GM19351 (cell line): ENCODE measurements around the gene LAMA2.

Source experiments
- ATAC-seq: cut with Tn5 transposase; IDR thresholded peaks from one replicate; pipeline ENCODE4 v1.9.1; 2021; ENCODE audit warnings: mild to moderate bottlenecking, moderate library complexity; ENCODE audit not compliant: unreplicated experiment

The LAMA2 gene, protein sequence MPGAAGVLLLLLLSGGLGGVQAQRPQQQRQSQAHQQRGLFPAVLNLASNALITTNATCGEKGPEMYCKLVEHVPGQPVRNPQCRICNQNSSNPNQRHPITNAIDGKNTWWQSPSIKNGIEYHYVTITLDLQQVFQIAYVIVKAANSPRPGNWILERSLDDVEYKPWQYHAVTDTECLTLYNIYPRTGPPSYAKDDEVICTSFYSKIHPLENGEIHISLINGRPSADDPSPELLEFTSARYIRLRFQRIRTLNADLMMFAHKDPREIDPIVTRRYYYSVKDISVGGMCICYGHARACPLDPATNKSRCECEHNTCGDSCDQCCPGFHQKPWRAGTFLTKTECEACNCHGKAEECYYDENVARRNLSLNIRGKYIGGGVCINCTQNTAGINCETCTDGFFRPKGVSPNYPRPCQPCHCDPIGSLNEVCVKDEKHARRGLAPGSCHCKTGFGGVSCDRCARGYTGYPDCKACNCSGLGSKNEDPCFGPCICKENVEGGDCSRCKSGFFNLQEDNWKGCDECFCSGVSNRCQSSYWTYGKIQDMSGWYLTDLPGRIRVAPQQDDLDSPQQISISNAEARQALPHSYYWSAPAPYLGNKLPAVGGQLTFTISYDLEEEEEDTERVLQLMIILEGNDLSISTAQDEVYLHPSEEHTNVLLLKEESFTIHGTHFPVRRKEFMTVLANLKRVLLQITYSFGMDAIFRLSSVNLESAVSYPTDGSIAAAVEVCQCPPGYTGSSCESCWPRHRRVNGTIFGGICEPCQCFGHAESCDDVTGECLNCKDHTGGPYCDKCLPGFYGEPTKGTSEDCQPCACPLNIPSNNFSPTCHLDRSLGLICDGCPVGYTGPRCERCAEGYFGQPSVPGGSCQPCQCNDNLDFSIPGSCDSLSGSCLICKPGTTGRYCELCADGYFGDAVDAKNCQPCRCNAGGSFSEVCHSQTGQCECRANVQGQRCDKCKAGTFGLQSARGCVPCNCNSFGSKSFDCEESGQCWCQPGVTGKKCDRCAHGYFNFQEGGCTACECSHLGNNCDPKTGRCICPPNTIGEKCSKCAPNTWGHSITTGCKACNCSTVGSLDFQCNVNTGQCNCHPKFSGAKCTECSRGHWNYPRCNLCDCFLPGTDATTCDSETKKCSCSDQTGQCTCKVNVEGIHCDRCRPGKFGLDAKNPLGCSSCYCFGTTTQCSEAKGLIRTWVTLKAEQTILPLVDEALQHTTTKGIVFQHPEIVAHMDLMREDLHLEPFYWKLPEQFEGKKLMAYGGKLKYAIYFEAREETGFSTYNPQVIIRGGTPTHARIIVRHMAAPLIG (N-terminal part only)

DNA sequence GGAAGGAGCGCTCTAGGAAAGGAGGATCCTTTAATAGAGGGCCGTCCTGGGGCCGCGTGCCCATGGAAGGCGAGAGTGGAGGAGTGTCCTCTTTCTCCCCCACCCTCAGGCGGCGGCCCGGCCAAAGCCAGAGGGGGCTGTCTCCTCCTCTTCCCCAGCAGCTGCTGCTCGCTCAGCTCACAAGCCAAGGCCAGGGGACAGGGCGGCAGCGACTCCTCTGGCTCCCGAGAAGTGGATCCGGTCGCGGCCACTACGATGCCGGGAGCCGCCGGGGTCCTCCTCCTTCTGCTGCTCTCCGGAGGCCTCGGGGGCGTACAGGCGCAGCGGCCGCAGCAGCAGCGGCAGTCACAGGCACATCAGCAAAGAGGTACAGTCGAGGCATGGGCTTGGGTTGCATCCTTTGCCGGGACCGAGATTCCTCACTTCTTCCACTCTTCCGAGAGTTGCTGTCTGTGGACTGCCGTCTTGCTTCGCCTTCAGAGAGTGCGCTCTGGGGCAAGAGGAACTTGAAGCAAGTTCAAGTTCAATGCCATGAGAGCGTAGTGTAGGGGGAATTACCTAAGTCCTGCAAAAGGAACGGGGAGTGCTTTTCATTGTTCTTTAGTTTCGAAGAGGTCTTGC is at the start of gene LAMA2:
Gene LAMA2, plus strand, starts transcription at position 148 of the 621 bp plus-strand sequence. Its CDS starts 108 bp downstream, at position 256.
- no peak for ATAC-seq

DNA sequence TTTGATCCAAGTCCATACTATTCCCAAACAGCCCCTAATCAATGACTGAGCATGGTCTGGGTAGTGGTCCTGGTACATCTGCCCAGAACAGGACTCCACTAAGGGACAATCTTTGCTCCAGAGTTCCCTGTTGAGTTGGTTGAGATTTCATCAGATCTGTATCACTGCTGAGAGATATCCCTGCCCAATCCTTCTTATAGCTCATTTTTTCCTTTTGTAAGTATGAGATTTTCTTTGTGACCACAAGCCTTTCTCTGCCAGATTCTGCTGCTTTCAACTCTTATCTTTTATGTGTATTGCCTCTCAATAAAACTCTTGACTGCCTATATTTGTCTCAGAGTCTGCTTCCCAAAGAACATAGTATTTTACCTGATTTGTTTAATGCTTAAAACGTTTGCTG is 46.2 kb upstream of the LAMA2 start:
- no peak for ATAC-seq

DNA sequence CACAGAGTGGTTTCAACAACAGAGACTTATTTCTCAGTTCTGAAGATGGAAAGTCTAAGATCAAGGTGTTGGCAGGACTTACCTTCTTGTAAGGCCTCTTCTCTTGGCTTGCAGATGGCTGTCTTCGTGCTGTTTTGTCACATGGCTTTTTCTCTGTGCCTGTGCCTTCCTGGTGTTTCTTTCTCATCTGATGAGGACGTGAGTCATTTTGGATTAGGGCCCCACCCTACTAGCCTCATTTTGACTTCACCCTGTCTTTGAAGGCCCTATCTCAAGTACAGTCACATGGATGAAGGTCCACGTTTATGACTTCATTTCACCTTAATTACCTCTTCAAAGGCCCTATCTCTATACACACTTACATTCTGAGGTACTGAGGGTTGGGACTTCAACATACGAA is 41.4 kb upstream of the LAMA2 start:
- ATAC-seq = no peak

DNA sequence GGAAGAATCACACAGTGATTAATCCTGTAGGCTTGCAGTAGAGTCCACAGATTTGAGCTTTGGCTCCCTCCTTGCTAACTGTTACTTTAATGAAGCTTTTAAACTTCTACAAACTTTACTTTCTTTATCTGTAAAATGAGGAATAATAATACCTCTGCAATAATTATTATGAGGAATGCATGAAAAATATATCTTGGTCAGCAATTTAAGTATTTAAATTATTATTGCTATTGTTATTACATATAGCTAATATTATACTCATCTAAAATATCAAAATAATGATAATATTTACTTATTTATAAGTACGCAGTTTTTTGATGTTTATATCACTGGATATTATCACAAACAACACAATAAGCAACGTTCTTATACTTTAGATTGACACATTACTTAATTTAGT is 38.3 kb upstream of the LAMA2 start:
- ATAC-seq = no peak

DNA sequence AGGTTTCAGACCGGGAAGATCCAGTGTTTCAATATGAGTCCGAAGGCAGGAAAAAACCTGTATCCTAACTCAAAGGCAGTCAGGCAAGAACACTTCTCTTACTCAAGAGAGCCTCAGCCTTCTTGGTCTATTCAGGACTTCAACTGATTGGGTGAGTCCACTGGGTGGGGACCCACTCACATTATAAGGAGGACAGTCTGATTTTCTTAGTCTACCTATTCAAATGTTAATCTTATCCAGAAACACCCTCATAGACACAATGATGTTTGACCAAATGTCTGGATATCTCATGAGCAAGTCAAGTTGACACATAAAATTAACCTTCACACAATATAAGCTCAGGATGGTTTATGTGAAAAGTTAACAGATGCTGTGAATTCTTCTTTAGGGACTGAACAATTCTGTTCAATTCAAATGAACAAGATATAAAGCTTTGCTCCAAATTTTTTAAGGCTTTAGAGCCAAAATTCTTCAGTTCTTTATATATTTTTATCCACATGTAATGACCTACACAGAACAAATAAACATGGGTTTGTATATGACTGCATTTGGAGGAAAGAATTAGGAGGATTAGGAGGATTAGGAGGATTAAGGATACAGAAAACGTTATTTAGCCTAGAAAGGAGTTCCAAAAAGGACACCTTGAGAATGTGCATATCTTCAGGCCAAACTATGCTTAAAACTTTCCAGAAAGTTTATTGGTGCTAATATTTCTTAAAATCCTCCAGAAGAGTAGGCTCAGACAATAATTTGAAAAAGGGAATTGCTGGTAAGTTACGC is 35.3 kb upstream of the LAMA2 start:
- ATAC-seq = no peak

DNA sequence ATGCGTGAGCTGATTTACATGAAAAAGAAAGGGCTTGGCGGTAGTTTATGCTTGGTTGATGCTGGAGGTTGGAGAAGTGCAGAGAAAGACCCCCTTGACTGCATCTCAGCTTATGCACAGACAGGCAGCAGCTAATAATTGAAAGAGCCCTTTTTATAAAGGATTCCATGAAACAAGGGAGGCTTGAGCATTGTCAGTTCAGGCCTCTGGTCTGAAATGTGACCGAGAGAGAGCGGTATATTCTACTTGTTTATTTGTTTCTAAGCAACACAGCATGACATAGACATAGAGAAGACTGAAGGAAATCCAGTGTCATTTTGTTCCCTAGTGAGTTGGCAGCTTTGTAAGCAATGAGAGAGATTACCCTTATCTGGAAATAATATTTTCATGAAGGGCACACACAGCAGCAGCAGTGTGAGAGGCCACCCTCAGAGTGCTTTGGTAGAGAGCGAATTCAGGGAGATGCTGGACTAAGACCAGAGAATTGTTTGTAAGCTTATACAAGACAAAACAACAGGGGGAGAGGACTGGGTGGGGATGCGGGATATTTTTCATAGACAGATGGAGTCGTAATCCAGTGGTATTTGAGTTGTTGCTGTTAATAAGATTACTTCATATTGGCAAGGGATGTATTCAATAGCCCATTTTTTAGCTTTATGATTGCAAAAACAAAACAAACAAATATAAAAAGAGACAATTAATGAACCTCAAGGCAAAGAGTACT is 34.6 kb upstream of the LAMA2 start:
- ATAC-seq = no peak

DNA sequence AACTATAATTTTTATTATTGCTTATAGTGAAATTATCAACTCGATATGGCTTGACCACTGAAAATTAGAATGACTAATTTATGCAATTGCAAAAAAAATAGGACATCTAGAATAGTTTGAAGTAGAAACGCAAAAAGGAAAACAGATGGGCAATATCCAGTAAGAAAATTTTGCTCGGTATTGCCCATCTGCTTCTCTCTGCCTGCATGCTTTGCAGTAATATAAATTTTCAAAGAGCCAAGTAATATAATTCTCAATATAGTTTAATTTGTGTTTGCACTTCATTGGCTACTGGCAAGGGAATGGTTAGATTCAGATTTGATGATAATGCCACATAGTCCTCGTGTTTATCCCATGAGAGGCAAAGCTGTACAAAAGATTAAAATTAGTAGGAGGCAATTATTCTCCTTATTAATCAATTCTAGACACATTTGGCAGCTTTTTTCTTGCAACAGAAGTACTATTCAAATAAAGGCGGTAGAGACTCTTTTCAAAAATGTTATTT is 27.3 kb upstream of the LAMA2 start:
- no peak for ATAC-seq

DNA sequence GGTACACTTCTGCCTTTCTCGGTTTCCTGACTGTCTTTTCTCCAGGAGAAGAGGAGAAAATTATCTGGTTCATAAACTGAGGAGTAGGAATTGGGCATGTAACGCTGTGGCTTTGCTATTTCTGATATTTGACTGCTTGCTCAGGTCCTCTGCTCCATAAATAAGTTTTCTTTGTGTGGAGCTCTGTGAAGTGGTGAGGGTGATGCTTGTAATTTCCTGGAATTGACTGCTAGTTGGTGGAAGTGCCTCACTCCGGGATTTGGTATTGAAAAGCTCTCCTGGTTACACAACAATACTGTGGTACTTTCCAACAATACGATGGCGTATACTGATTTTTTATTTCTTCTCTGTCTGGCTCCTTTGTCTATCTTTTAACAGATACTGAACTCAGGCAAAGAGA is 25.1 kb upstream of the LAMA2 start:
- ATAC-seq = no peak

DNA sequence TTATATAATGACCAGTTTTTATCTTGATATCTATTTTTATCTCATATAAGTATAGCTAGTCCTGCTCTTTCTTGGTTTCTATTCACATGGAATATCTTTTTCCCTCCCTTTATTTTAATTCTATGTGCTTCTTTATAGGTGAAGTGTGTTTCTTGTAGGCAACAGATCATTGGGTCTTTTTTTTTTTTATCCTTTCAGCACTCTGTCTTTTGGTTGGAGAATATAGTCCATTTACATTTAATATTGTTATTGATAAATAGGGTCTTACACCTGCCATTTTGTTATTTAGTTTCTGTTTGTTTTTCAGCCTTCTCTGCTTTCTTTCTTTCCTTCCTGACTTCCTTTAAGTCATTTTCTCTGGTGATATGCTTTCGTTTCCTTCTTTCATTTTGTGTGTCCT is 22.2 kb upstream of the LAMA2 start:
- no peak for ATAC-seq

DNA sequence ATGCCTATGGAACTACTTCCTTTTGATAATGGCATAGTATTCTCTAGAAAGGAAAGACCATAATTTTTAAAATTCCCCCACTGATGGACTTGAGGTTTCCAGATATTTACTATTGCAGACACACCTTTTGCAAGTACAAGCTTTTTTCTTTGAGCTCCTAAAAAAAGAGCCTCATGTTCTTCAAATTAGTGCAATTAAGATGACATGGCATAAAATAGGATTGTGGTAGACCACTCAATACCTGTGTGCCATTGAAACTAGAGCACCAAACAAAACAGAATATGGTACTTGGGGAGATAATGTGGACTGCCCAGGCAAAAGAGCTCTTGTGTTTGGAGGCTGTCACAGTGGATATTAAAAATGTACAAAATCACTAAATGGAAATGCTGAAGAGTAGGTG is 19.0 kb upstream of the LAMA2 start:
- no peak for ATAC-seq

DNA sequence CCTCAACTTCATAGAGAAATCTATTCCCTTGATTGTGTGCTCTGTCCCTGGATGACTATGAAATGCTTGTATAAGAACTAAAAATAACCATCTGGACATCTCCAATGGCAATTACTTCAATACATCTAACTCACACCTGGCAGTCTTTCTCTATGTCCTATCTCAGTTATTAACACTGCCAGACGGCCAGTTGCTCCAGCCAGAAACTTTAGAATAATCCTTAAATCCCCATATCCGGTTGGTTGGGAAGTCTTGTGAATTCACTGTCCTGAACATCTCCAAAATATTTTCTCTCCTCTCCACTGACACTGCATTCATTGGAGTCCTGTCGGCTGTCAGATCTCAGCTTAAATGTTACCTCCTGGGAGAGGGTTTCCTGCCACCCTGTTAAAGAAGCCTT is 12.2 kb upstream of the LAMA2 start:
- ATAC-seq = no peak

DNA sequence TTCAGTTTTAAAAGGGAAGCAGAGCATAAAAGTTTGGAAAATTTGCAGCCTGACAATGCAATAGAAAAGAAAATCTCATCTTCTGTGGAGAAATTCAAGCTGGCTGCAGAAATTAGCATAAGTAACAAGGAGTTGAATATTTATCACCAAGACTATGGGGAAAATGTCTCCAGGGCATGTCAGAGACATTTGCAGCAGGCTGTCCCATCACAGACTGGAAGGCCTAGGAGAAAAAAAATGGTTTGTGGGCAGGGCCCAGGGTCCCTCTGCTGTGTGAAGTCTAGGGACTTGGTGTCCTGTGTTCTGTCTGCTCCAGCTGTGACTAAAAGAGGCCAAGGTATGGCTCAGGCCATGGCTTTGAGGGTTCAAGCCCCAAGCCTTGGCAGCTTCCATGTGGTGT is 8.1 kb upstream of the LAMA2 start:
- no peak for ATAC-seq

DNA sequence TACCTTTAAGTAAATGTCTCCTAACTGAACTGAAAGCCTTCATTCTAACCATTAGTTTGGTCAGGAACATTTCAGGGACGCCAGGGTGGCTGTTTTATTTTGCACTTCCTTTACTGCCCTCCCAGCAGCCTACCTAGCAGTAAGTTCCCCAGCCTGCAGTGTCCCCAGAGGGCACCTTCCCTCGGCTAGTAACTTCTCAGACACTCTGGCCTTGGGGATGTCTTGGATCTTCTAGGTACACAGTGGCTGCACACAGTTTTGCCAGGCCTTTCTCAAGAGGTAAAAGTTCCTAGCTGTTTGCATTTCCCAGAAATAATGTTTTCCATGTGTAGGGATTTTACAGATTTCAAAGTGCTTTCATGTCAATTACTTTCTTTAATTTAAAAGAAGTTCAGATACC is 378 bp upstream of the LAMA2 start:
- ATAC-seq = no peak

DNA sequence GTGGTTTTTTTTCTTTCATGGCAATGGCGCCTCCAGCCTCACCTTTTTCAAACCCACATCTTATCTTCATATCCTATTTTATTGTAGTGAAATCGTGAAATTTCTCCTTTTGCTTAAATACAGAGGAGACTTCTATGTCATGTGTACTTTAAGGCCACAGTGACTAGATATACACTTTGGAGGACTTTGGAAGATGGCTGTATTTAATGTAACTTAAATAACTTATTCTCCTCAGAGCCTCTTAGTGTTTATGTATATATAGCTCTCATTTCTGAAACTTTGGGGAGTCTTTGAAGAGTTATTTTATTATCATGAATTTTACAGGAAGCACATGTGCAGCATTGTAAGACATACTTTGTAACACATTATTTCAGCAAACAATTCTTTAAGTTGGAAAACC is 968 bp downstream of the LAMA2 start:
- ATAC-seq = no peak

DNA sequence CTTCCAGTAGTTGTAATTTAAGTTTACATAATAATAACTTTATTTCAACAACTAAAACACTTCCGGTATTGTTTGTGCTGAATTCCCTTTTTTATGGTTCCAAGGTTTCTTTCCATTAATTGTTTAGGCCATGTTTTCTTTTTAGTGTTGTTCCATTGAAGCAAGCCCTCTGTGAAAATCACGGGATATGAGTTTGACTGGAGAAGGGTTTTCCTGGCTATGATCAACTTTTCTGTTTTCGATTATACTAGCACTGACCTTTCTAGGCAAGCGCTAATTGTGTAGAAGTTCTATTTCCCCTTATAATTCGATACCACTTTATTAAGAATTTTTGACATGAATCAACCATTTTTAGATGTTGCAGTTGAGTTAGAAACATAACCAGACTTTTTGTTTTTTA is 2.4 kb downstream of the LAMA2 start:
- ATAC-seq = no peak

DNA sequence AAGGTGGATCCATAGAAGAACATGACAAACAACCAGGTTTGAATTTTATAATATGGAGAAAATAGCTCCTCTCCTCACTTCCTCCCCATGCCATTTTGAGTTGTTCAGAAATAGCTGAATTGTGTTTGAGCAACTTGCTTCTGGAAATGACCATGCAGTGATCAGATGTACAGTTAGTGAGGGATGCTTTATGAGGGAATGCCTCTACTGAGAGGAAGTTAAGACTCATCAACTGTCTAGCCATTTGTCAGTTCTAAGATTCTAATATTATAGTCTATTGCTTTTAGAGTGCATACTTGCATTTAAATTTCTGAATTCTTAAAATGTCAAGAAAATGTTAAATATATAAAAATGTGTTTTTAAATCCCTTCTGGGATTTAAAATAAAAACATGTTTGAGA is 3.8 kb downstream of the LAMA2 start:
- ATAC-seq = no peak

DNA sequence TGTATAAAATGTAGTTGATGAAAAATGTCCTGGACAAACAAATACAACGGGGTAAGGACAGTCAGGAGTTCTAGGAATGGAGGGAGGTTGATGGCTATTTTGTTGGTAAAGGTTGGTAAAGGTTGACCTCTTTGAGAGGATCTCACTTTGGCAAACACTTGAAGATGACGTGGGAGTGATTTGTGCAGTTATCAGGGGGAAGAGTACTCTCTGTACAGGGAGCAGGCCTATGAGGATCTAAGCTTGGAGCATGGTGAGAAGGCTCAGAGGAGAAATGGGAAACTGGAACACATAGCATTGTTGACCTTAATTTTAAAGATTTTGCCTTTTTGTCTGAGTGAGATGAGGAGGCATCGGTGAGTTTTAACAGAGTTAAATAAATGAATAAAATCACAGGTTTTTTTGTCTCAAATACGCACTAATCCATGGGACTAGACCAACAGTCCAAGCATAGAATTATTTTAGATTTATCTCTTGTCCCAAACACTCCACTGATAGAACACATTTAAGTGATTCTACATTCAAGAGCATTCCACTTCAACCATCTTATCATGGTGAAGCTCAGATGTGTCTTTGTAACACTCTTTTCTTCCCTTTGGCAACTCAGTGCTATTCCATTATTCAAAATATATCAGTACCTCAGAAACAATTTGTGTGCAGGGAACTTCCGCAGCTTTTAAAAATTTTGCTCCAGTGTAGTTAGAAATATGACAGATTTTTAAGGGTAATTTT is 5.7 kb downstream of the LAMA2 start:
- ATAC-seq = no peak

DNA sequence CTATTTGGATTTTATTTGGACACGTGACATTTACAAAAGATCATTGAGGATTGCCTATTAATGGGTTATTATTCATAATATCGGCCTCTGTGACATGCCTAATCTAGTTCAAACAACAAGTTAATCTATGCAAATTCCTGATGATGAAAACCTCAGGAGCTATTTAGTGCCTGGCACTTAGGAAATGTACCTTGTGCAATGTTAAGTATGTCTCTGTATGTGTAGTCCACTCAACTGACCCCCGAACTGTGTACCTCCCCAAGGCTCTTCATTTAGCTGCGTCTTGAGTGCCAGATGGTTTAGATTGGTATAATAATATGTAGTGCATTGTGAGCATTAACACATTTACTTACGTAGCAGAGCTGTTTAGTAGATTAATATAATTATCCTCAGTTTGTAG is 6.9 kb downstream of the LAMA2 start:
- ATAC-seq = no peak

DNA sequence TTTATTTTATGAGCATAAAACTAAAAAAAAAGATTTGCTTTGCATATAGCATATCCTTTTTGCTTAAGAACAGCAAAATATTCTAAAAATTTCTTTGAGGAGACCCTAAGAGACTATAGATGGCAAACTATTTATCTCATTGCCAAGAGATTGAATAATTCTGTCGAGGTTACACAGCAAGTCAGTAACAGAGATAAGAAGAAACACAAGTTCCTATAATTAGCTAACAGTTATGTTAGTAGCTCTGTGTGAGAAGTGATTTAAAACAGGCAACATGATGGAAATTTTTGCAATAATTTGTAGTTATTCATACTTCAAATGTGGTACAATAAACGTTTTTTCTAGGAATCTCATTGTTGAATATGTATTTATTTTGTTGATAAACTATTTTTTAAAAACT is 9.1 kb downstream of the LAMA2 start:
- no peak for ATAC-seq
